A549 (cell line): ENCODE measurements around the gene CDH4. TPM values are rescaled to one million over a fixed set of nuclear protein-coding genes. Genes with fewer than 3 reads are reported as not detected.

Experiments used
- ATAC-seq, 2 experiments: fragments of 200-7000 bp in 1 of 2; fragments of >200 bp in 1 of 2; cut with Nextera tagmentation in 1 of 2; cut with Tn5 transposase in 1 of 2; 3 replicates each; pipeline versions ENCODE4 v1.8.0 to v1.9.1; 2018 to 2020; ENCODE audit warnings: mild to moderate bottlenecking in 1 of 2, moderate library complexity in 1 of 2
- CTCF ChIA-PET: fragments of 300-600 bp; sonication (Branson Sonifier 250); formaldehyde crosslinking; extraction: SDS; loops from one replicate; lab custom pipeline; 2021; ENCODE audit warnings: antibody characterized with exemption, inconsistent platforms; lab: Yijun Ruan, JAX
- POLR2A ChIA-PET: fragments of 350-600 bp; formaldehyde crosslinking; extraction: SDS; loops from one replicate; lab custom pipeline; 2021; ENCODE audit warnings: antibody characterized with exemption, inconsistent platforms; lab: Yijun Ruan, JAX
- DNase-seq, 2 experiments: peaks; one replicate each; pipeline versions ENCODE4 v3.0.0 to v3.0.0-alpha.2; 2011 to 2016; ENCODE audit warnings: low read depth in 1 of 2, low spot score in 1 of 2
- FAIRE-seq: peaks from 2 replicates; lab custom pipeline; 2011; peaks lifted over from hg19 to GRCh38; lab: Jason Lieb, UNC
- H3K27ac ChIP-seq, 2 experiments: fragments of >200 bp; sonication (Bioruptor Twin); formaldehyde crosslinking; 3 replicates each; pipeline ENCODE4 v1.5.1; 2016 to 2017
- H3K4me1 ChIP-seq: fragments of >200 bp; sonication (Bioruptor Twin); formaldehyde crosslinking; 3 replicates; pipeline ENCODE4 v1.6.1; 2016
- H3K4me2 ChIP-seq: fragments of >200 bp; sonication (Bioruptor Twin); formaldehyde crosslinking; 3 replicates; pipeline ENCODE4 v1.6.1; 2016
- H3K4me3 ChIP-seq: fragments of >200 bp; sonication (Bioruptor Twin); formaldehyde crosslinking; 3 replicates; pipeline ENCODE4 v1.5.1; 2016
- H3K9me3 ChIP-seq: fragments of >200 bp; sonication (Bioruptor Twin); formaldehyde crosslinking; 3 replicates; pipeline ENCODE4 v1.6.1; 2016
- CBX8 ChIP-seq: fragments of 200-600 bp; sonication (generic); IDR thresholded peaks from 2 replicates; pipeline ENCODE4 v1.6.1; 2016
- EHF ChIP-seq: fragments of 250-450 bp; sonication (Bioruptor Pico); IDR thresholded peaks from 2 replicates; pipeline ENCODE4 v1.5.0; 2020; ENCODE audit warnings: mild to moderate bottlenecking
- EHMT2 ChIP-seq: fragments of 200-600 bp; sonication (generic); IDR thresholded peaks from 2 replicates; pipeline ENCODE4 v1.6.1; 2016; ENCODE audit warnings: antibody characterized with exemption, low read depth, mild to moderate bottlenecking, moderate library complexity
- EP300 ChIP-seq, 2 experiments: fragments of >200 bp; sonication (Bioruptor Twin); formaldehyde crosslinking; IDR thresholded peaks; 2 replicates in 1 of 2; 3 replicates in 1 of 2; pipeline ENCODE4 v1.6.1; 2016 to 2017
- FOSL2 ChIP-seq, 2 experiments: fragments of 450-650 bp in 1 of 2; fragments of >200 bp in 1 of 2; sonication (Bioruptor Twin) in 1 of 2; formaldehyde crosslinking; IDR thresholded peaks; 2 replicates each; pipeline versions ENCODE4 v1.5.0 to v1.6.1; 2016 to 2020; ENCODE audit warnings: mild to moderate bottlenecking in 1 of 2, moderate library complexity in 1 of 2
- FOXS1 ChIP-seq: fragments of 250-450 bp; sonication (Bioruptor Pico); IDR thresholded peaks from 2 replicates; pipeline ENCODE4 v1.5.0; 2020; ENCODE audit warnings: mild to moderate bottlenecking, moderate library complexity
- GATA3 ChIP-seq: IDR thresholded peaks from 2 replicates; pipeline ENCODE4 v1.6.1; 2012; ENCODE audit warnings: borderline replicate concordance
- HEYL ChIP-seq: fragments of 250-450 bp; sonication (Bioruptor Pico); IDR thresholded peaks from 2 replicates; pipeline ENCODE4 v1.8.0; 2021; ENCODE audit warnings: mild to moderate bottlenecking, moderate library complexity
- HOXB13 ChIP-seq: fragments of 250-450 bp; sonication (Bioruptor Pico); IDR thresholded peaks from 2 replicates; pipeline ENCODE4 v1.5.0; 2020; ENCODE audit warnings: low read depth, mild to moderate bottlenecking, moderate library complexity
- HOXB5 ChIP-seq: fragments of 250-450 bp; sonication (Bioruptor Pico); IDR thresholded peaks from 2 replicates; pipeline ENCODE4 v1.5.0; 2020; ENCODE audit warnings: mild to moderate bottlenecking, moderate library complexity
- JUN ChIP-seq, 2 experiments: fragments of >200 bp; sonication (Bioruptor Twin); formaldehyde crosslinking; IDR thresholded peaks; 2 replicates in 1 of 2; 3 replicates in 1 of 2; pipeline ENCODE4 v1.6.1; 2016 to 2017
- MAFK ChIP-seq: fragments of 450-650 bp; IDR thresholded peaks from 2 replicates; pipeline ENCODE4 v1.6.1; 2014; ENCODE audit not compliant: partially characterized antibody
- MAZ ChIP-seq: fragments of 150-350 bp; IDR thresholded peaks from 2 replicates; pipeline ENCODE4 v1.6.1; 2014; ENCODE audit warnings: antibody characterized with exemption, low read depth, low read length, borderline replicate concordance
- MYC ChIP-seq: IDR thresholded peaks from 2 replicates; pipeline ENCODE4 v1.6.1; 2012; ENCODE audit warnings: mild to moderate bottlenecking, inconsistent platforms, low read length, improper control_type of control experiment, borderline replicate concordance
- NR3C1 ChIP-seq: fragments of >200 bp; sonication (Bioruptor Twin); formaldehyde crosslinking; IDR thresholded peaks from 3 replicates; pipeline ENCODE4 v1.6.1; 2017
- POLR2A ChIP-seq: IDR thresholded peaks from 2 replicates; pipeline ENCODE4 v1.6.1; 2012; ENCODE audit warnings: mild to moderate bottlenecking, low read length
- RCOR1 ChIP-seq: fragments of 150-350 bp; IDR thresholded peaks from 2 replicates; pipeline ENCODE4 v1.6.1; 2014; ENCODE audit warnings: antibody characterized with exemption, low read length, low read depth
- RFX5 ChIP-seq: fragments of 450-650 bp; IDR thresholded peaks from 2 replicates; pipeline ENCODE4 v1.7.1; 2014; ENCODE audit warnings: antibody characterized with exemption, mild to moderate bottlenecking, moderate library complexity
- RNF2 ChIP-seq: fragments of 200-600 bp; sonication (generic); IDR thresholded peaks from 2 replicates; pipeline ENCODE4 v1.6.1; 2016; ENCODE audit warnings: low read depth, mild to moderate bottlenecking, antibody characterized with exemption, moderate library complexity, borderline replicate concordance
- SMC3 ChIP-seq: fragments of >200 bp; sonication (Bioruptor Twin); formaldehyde crosslinking; IDR thresholded peaks from 3 replicates; pipeline ENCODE4 v1.6.1; 2018; ENCODE audit warnings: inconsistent platforms
- TFCP2L1 ChIP-seq: fragments of 250-450 bp; sonication (Bioruptor Pico); IDR thresholded peaks from 2 replicates; pipeline ENCODE4 v1.5.0; 2021; ENCODE audit warnings: mild to moderate bottlenecking
- ZC3H11A ChIP-seq: fragments of 450-650 bp; IDR thresholded peaks from 2 replicates; pipeline ENCODE4 v1.6.1; 2014; ENCODE audit warnings: antibody characterized with exemption, mild to moderate bottlenecking
- WGBS: methylation state at CpG from one replicate; pipeline ENCODE4 v1.1.6; 2017; ENCODE audit errors: missing lambda C conversion rate; 5-methylcytosine and 5-hydroxymethylcytosine counted together
- polyA plus RNA-seq, 4 experiments: library from polyadenylated mRNA; depleted of rRNA in 3 of 4; stranded (reverse); fragments of >200 nt; fragmentation: RNase III in 1 of 4; extraction: RNeasy Plus Mini Kit Qiagen cat#74134 plus additional on column Dnase treatment in 1 of 4; gene quantifications; 2 replicates in 3 of 4; 3 replicates in 1 of 4; pipeline ENCODE4 v1.2.3, GENCODE V29; 2011 to 2017
- TF ChIP-seq, protein P1 (sequence below): IDR thresholded peaks from 2 replicates; pipeline ENCODE4 v1.6.1; 2012
- TF ChIP-seq, protein P2 (sequence below): fragments of >200 bp; sonication (Bioruptor Twin); formaldehyde crosslinking; IDR thresholded peaks from 3 replicates; pipeline ENCODE4 v1.5.1; 2016
- TF ChIP-seq, protein P3 (sequence below): fragments of >200 bp; sonication (Bioruptor Twin); formaldehyde crosslinking; IDR thresholded peaks from 2 replicates; pipeline ENCODE4 v1.6.1; 2016
- TF ChIP-seq, protein P4 (sequence below): fragments of >200 bp; sonication (Bioruptor Twin); formaldehyde crosslinking; IDR thresholded peaks from 3 replicates; pipeline ENCODE4 v1.6.1; 2016
- TF ChIP-seq, protein P5 (sequence below): IDR thresholded peaks from 2 replicates; pipeline ENCODE4 v1.6.1; 2012

The CDH4 gene
- polyA plus RNA-seq, 2 of the 4 experiments (the other 2 are of a cell fraction): 3.4 to 10.3 TPM

DNA sequence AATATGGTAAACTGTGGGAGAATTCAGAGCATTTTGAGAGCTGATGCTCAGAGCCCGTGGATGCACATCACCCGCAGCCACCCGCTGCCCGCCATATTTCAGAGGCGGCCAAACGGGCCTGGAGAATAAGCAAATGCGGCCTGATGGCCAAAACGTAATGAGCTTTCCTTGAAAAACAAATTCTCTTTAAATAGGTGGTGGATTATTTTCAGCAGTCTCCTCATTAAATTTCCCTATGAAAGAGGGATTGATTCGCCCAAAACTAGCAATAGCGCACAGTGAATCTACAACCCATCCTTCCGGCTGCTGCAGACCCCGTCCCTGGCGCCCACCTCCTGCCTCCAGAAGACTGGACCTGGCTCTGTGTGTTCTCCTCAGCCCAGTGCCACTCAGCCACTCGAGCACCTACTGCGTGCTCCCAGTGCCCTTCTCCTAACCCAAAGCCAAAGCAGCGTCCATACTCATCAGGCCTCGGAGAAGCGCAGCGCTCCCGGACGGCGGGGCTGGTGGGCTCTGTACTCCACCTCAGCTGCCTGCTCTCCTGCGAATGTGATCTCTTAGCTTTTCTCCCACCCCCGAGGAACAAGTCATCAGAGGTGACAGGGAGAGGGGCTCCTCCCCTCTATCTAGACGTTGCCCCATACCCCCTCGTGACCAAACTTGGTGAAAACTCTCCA is 588.9 kb downstream of the CDH4 start:
- TF ChIP-seq RNF2: no peak
- TF ChIP-seq RFX5: no peak
- no peak for TF ChIP-seq GATA3
- no peak for TF ChIP-seq MAZ
- no peak for TF ChIP-seq FOXS1 (CRISPR knock-in tag)
- no peak for TF ChIP-seq POLR2A
- TF ChIP-seq, protein P1, sequence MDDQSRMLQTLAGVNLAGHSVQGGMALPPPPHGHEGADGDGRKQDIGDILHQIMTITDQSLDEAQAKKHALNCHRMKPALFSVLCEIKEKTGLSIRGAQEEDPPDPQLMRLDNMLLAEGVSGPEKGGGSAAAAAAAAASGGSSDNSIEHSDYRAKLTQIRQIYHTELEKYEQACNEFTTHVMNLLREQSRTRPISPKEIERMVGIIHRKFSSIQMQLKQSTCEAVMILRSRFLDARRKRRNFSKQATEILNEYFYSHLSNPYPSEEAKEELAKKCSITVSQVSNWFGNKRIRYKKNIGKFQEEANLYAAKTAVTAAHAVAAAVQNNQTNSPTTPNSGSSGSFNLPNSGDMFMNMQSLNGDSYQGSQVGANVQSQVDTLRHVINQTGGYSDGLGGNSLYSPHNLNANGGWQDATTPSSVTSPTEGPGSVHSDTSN: no peak
- no peak for TF ChIP-seq EHF (CRISPR knock-in tag)
- TF ChIP-seq EP300 (IDR thresholded peaks at IDR 0.05): no peak
- TF ChIP-seq MYC: no peak
- TF ChIP-seq, protein P2, sequence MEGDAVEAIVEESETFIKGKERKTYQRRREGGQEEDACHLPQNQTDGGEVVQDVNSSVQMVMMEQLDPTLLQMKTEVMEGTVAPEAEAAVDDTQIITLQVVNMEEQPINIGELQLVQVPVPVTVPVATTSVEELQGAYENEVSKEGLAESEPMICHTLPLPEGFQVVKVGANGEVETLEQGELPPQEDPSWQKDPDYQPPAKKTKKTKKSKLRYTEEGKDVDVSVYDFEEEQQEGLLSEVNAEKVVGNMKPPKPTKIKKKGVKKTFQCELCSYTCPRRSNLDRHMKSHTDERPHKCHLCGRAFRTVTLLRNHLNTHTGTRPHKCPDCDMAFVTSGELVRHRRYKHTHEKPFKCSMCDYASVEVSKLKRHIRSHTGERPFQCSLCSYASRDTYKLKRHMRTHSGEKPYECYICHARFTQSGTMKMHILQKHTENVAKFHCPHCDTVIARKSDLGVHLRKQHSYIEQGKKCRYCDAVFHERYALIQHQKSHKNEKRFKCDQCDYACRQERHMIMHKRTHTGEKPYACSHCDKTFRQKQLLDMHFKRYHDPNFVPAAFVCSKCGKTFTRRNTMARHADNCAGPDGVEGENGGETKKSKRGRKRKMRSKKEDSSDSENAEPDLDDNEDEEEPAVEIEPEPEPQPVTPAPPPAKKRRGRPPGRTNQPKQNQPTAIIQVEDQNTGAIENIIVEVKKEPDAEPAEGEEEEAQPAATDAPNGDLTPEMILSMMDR: no peak
- no peak for TF ChIP-seq ZC3H11A
- TF ChIP-seq, protein P3, sequence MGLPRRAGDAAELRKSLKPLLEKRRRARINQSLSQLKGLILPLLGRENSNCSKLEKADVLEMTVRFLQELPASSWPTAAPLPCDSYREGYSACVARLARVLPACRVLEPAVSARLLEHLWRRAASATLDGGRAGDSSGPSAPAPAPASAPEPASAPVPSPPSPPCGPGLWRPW: no peak
- TF ChIP-seq HOXB13 (CRISPR knock-in tag): no peak
- TF ChIP-seq, protein P4, sequence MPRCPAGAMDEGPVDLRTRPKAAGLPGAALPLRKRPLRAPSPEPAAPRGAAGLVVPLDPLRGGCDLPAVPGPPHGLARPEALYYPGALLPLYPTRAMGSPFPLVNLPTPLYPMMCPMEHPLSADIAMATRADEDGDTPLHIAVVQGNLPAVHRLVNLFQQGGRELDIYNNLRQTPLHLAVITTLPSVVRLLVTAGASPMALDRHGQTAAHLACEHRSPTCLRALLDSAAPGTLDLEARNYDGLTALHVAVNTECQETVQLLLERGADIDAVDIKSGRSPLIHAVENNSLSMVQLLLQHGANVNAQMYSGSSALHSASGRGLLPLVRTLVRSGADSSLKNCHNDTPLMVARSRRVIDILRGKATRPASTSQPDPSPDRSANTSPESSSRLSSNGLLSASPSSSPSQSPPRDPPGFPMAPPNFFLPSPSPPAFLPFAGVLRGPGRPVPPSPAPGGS: no peak
- no peak for TF ChIP-seq JUN (IDR thresholded peaks at IDR 0.05)
- H3K4me2 ChIP-seq: no peak overlapping the region
- no peak for DNase-seq
- ATAC-seq: no peak
- no peak overlapping the region for H3K4me3 ChIP-seq
- H3K9me3 ChIP-seq: no peaks in the 10 kb centered on the region
- no peaks in the 10 kb centered on the region for H3K4me1 ChIP-seq
- WGBS: 76% methylated on average over 26 of the region's 26 CpGs
- ChIA-PET CTCF (no interaction called here), POLR2A (no interaction called here)
- H3K27ac ChIP-seq: no peak overlapping the region
- no peak for FAIRE-seq

DNA sequence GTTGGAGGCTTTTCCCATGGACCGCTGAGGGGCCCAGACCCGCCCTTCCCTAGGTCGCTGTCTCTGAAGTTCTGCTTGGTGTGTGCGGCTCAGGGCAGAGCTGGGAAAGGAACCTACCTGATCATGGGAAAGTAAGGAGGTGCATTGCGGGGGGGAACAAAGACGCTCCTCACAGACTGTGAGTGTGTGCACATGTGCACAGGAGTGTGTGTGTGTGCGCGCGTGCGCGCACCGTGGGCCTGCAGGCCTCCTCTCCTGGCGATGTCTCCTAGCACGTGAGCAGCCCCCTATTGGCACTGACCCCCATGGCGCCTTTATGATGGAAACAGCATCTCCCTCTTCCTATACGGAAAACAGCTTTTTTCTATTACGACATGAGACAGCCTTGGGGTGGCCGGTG is 589.5 kb downstream of the CDH4 start:
- FAIRE-seq (no peak), ATAC-seq (no peak; a peak in 1 of 6 replicates), DNase-seq (no peak)
- Histone ChIP-seq H3K4me1 (no peaks in the 10 kb centered on the region), H3K9me3 (no peaks in the 10 kb centered on the region), H3K4me2 (no peak overlapping the region), H3K4me3 (no peak overlapping the region), H3K27ac (no peak overlapping the region)
- 89% methylated on average over 18 of the region's 18 CpGs for WGBS
- ChIA-PET CTCF (no interaction called here), POLR2A (no interaction called here)
- no peak for TF ChIP-seq HEYL (CRISPR knock-in tag)

DNA sequence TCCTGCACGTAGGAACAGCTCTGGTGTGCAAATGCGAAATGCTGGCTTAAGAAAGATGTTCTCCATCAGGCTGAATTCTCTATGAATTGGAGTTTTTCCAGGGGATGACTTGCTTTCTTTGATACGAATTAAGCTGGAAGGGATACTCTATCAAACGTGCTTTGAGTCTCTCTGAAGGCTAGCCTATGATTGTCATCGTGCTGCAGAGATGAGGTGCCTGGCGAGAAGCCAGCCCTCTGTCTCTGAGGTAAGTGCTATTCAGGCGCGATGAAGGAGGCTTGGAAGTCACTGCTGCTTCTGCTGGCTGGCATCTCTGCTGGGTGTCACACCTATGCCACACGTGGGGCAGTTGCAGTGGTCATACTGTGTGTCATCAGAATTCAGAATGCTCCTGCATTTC is 589.9 kb downstream of the CDH4 start:
- DNase-seq: no peak
- POLR2A ChIA-PET: no interaction called here
- FAIRE-seq: no peak
- H3K4me2 ChIP-seq: no peak overlapping the region
- H3K4me3 ChIP-seq: no peak overlapping the region
- no peaks in the 10 kb centered on the region for H3K9me3 ChIP-seq
- CTCF ChIA-PET: no interaction called here
- TF ChIP-seq EHMT2 (no peak), SMC3 (no peak), CBX8 (no peak), HOXB5 (CRISPR knock-in tag) (no peak), RCOR1 (no peak), TFCP2L1 (CRISPR knock-in tag) (no peak), MYC (no peak), FOSL2 (IDR thresholded peaks at IDR 0.05) (no peak), FOSL2 (CRISPR knock-in tag; IDR thresholded peaks at IDR 0.05) (no peak), NR3C1 (no peak), MAFK (no peak)
- TF ChIP-seq, protein P5, sequence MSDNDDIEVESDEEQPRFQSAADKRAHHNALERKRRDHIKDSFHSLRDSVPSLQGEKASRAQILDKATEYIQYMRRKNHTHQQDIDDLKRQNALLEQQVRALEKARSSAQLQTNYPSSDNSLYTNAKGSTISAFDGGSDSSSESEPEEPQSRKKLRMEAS: no peak
- TF ChIP-seq, protein P1: no peak
- no peaks in the 10 kb centered on the region for H3K4me1 ChIP-seq
- H3K27ac ChIP-seq: no peak overlapping the region
- WGBS: 60% methylated on average over 9 of the region's 9 CpGs
- no peak for ATAC-seq
